Smooth muscle cell of the brain vasculature (primary cell): ENCODE data around the gene HIVEP3.

Experiments used
- DNase-seq: peaks from one replicate; pipeline ENCODE4 v3.0.0-alpha.2; 2012; ENCODE audit warnings: low read depth, low spot score

HIVEP3 gene

DNA sequence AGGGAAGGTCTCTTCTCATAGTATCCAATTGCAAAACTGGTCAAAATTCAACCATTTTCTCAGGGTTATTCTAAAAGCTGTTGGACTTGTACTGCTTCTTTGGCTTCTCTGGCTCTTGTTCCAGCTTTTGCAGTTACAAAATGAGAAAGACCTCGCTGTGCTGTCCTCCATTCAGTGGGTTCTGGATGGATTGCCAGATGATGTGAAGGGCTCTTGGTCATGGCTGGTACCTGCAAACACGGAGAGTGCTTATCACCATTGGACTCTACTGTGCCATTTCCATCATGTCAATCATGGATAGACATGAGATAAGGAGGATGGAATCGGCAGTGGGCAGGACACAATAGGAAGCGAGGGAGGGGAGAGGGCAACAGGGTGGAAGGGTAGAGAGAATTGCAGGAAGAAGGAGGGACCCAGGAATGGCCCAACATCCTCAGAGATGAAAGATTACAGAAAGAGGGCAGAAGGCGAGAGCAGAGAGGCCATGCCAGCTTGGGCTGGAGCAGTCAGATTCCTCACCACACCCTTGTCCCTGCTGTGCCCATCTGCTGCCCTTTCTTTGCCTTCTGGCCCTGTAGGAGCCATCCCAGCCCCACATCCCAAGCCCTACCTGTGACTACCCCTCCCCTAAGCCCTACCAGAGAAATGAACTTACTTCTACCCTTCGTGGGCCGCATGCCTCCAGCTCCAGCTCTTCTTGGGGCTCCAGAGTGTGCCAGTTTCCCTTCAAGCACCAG is 70.3 kb downstream of the HIVEP3 start:
- DNase-seq: no peak

DNA sequence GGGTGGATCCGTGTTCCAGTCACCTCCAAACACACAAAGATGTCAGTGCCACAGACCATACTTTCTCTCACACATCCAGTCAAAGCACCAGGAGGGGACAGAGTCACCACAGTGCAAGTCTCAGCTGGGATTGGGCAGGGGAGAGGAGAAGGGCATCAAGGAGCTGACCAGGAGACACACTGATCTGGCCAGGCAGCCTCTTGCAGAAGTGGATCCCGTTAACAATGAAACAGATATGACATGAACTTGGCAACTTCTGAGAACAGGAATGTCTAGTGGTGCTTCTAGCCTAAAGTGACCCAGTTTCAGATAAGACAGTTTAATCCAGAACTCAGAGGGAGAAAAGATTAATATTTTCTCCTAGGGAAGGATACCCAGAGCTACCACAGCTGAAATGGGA is 71.0 kb downstream of the HIVEP3 start:
- DNase-seq: no peak

DNA sequence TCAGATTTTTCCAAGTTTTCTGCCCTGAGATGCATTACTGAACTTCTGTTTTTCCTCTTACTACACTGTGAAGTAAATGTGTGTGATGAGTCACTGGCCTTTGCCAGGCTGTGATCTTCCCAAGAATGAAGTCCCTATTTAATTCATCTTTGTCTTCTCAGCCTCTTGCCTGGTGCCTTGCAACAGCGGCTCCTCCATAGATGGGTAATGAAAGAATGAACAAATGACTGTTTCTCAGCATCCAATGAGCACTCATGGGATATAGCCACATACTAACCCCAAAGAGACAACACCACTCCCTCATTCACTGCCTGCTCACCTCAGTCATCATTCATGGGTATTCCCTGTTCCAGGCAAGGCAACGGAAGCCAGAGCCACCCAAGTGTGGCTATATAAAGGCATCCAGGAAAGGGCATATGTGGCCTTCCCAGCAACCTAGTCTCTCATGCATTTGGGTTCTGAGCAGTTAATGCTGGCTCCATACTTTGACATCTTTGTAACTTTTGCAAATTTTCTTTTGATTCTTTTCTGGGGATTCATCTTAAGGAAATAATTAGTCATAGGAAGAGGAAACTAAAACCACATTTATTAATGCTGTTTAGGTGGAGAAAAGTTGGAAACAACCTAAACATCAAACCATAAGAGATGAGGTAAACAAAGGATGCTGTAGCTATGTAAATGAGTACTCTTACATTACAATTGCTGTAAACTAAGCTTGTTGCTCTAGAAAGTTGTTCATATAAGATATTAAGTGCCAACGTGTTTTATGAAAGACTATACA is 71.9 kb downstream of the HIVEP3 start:
- no peak for DNase-seq

DNA sequence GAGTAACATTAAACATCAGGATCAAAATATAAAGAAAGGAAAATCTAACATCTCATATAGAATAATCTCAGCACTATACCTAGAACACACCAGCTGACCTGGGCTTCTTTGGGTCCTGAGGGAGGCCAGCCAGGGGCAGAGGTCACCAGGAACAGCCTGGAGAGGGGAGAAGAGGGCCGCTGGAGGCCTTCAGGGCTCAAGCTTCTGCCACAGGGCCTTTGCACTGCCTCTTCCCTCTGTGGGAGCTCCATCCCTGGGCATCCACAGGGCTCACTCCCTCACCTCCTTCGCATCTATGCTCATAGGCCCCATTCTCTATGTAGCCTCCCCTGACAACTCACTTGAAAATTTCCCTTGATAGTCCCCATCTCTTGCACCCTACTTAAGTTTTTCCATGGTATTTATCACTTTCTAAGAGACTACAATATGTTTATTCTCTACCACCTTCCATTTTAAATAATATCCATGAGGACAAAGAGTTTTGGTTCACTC is 73.9 kb downstream of the HIVEP3 start:
- DNase-seq: no peak

DNA sequence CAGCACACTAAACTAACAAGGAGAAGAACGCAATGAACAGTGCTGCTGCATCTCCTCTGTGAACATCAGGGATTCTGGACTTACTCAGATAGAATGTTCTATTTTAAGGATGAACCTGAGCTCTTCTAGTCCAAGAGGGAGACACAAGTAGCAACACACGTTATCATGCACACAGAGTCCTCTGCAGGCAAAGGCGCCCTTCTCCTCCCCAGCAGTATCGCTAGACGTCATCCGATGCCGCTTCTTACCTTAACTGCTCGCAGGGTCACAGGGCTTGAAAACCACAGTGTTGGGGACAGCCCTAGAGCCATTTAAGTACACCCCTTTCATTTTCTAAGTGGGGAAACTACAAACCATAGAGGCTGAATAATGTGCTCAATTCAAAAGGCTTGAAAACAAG is 74.5 kb downstream of the HIVEP3 start:
- DNase-seq: no peak

DNA sequence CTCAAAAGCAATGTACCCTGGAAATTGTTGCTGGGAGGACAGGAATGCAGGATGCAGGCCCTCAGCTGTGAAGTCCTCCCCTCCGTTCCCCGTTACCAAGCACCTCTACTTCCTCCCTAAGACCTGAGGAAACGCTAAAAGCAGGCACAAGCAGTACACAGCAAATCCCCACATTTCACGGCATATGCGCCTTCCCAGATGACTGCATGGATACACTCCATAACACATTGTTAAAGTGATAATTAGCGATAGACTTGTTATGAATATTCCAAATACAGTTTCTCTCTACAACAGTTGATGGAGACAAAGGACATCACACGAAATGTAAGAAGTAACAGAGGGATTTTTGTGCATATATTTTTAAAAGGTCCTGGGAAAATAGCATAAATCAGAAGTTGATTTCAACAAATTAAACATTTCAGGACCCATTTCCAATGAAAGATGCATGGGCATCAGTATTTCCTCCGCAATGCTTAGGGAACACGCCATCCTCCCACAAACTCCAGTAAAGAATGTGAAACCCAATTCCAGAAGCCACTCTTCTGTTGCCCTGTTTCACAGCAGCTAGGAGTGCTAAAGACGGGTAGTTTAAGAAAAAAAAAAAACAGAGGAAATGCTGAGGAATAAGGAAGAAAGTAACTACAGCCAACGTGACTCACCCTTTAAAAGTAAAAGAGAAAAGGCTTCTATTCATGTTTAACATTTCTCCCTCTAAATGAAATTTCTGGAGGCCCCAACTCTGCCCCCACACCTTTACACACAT is 75.5 kb downstream of the HIVEP3 start:
- no peak for DNase-seq

DNA sequence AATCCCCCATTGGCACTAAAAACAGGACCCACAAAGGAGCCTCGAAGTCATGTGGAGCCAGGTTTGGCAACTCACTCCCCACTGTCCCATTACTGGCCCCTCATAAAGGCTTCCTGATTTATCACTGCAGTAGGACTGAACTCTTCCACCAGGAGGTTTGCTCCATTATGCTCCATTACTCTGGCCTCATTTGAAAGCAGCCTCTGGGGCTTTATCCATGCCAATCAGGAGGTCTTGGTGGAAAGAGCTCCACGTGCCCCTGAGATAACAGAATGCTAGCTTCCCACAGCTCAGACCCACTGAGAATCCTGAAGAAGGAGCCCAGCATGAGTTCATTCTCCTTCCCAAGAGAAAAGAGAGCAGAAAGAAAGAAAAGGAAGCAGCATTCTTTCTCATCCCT is 76.4 kb downstream of the HIVEP3 start:
- no peak for DNase-seq

DNA sequence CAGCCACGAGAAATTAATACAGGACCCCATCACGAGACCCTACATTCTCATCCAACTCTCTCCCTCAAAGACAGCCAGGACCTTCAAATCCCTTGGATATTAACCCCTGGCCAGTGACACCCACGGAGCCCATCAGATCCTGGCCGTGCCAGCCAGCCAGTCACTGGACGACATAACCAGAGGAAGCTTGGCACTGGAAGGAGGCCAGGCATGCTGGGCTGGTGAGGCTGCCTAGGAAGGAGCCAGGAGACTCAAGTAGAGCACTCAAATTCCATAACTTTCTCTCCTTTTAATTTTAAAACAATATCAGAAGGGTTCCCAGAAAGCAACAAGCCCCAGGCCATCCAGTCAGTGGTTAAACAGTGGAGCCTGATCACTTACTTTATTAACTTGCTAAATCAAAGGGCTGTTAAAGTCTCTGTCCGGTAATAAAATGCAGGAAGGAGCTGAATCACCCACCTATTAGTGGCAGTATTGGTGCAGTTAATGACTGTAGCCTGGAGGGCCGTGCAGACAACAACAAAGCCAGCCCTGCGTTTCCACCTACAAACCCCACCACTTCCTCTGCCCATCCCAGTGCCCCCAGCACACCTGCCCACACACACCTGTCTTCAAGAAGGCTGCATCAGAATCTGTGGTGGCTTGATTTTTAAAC is 78.0 kb downstream of the HIVEP3 start:
- no peak for DNase-seq

DNA sequence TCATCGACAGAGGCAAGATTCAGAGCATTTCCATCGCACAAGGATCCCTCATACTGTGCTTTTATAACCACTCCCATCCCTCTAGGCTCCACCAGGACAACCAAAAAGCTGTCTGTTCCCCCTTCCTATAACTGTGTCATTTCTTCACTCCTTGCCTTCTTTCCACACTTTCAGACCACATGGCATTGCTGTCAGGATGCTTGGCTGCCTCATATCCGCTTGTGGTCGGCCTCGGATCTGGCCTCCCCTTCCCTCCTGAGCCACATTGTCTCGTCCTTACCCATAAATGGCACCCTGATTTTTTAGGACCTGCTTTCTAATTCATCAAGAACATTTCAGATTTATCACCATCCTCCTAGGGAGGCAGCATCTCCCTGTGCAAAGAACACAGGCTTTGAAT is 80.5 kb downstream of the HIVEP3 start:
- DNase-seq: no peak

DNA sequence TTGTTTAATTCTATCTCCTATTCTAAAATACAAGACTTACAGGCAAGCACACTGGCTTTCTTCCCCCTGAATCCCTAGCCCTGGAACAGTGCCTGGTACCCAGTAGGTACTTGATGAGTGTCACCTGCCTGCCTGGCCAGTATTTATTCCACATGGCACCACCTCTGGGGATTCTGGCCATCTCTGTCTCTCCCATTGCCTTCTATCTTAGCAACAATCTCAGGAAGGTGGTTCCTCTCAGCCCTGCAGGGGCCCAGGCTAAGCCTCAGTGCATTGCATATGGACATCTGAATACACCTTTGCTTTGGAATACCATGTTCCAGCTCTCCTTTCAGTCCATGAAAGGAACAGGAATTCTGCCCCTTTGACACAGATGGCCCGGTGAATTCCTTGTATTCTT is 81.0 kb downstream of the HIVEP3 start:
- no peak for DNase-seq

DNA sequence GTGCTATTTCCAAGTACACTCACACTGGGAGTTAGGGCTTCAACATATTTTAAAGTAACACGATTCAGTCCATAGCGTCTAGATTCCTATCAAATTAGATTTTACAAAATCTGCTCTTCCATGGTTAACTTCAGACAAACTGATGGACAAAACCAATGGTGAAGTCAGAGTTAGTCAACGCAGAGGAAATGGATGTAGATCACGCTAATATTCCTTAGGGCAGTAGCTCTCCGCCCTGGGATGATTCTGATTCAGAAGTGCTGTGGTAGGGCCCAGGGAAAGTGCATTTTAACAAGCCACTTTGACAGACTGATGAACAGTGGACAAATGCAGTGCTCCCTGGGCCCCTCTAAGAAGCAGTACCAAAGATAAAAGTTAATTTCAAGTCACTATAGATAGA is 83.2 kb downstream of the HIVEP3 start:
- no peak for DNase-seq

DNA sequence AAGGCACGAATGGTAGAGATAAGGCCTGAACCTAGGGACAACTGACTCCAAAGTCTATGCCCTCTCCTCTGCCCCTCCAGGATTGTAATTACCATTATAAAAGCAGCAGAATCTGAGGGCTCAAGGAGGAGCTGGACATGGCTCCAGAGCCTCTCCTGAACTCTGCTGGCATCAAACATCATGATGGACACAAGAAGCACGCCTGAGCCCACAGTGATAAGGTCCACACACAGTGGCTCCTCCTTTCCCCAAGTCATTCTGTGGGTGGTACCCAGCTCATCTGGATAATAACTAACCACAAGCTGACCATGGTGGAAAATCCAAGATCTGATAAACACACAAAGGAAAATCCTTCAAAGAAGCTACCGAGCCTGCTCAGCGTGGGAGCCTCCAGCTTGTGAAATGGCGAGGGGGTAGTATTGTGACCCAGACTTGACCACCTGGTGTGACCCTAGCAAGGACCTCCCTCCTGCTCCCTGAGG is 85.2 kb downstream of the HIVEP3 start:
- no peak for DNase-seq

DNA sequence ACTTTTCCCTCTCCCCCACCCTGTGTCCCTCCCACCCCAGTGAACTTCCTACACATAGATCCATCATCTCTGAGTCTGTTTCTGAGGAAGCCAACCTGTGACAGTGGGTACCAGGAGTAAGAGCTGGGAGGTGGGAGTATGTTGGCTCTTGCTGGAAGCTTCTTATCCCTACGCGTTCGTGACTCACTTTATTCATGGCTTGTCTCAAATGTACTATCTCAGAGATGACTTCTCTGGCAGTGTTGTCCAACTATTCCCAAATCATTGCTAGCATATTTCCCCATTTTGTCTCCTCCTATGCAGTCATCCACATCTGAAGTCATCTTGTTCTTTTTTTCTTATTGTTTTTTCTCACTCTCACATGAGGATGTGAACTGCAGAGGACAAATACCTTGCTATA is 88.0 kb downstream of the HIVEP3 start:
- no peak for DNase-seq

DNA sequence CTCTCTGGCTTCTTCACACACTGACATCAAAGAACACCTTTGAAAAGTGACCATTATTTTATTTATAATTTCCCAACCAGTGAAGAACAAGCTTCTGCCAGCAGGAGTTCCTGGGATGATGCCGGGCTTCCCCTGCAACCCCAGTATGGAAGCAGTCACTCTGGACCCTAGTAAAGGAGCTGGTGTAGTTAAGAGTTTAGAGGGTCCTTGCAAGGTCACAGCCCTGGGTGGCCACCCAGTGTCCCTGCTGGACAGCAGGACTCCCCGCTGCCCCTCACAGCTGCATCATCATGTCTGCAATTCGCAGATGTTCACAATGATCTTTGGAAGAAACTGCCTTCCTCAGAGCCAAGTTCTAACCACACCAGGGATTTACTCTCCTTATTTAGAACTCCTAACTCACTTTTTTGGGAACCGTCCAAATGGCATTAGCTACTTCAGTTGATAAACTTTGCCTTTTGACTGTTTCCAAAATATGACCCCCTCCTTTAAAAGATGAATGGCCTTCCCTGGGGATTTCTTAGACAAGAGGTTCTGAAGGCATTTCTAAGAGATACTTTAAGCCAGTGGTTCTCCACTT is 90.6 kb downstream of the HIVEP3 start:
- no peak for DNase-seq

DNA sequence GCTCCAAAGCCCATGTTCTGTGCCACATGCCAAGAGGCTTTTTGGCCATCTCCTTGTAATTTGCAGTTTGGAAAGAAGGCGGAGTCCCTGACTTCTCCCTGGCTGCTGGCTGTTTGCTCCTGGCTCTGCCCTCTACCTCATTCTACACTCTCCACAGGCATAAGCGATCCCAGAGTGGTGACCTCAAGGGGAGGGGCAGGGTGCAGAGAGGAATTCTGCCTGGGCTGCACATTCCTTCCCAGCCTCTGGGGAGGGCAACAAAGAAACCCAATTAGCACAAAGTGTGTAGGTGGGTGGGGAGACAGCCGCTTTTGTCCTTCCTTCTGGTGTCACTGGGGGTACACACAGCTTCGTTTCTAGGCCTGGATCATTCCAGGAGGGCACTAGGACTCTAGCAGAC is 95.3 kb downstream of the HIVEP3 start:
- no peak for DNase-seq

DNA sequence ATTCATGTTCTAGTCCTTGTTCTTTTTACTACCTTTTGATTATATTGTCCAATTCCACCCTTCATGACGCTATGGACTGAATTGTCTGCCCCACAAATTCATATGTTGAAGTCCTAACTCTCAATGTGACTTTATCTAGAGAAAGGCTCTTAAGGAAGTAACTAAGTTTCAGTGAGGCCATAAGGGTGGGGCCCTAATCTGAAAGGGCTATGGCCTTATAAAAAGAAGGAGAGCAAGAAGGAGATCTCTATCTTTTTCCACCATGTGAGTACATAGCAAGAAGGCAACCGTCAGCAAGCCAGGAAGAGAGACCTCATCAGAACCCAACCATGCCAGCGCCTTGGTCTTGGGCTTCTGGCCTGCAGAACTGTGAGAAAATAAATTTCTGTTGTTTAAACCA is 95.9 kb downstream of the HIVEP3 start:
- DNase-seq: no peak

DNA sequence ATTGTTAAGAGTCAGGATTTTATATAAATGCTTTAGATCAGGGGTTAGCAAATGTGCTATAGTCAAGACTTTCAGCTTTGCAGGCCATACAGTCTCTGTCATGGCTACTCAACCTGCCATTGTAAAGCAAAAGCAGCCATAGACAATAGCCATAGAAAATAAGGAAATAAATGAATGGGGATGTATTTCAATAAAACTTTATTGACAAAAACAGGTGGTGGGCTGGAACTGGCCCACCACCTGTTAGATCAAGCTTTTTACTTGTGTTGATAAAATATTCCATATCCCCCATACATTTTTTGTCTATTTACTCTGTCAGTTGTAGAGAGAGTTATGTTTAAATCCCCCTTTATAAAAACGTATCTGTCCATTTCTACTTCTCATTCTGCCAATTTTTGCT is 98.9 kb downstream of the HIVEP3 start:
- DNase-seq: no peak

DNA sequence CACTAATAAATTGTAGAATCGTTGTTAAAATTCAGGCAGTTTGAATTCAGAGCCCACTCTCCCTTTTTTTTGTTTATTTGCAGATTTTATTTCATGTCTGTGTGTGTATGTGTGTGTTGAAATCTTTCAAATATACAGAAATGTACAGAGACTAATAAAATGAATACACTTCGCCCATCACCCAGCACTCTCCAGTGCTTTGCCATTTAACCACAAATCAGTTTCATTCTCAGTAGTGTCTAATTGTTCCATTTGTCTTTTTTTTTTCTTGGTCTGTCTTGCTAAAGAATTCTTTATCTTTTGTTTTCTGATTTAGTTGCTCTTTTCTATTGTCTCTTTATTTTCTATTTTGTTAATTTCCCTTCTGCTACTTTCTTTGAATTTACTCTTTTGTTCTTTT is 99.7 kb downstream of the HIVEP3 start:
- DNase-seq: no peak

DNA sequence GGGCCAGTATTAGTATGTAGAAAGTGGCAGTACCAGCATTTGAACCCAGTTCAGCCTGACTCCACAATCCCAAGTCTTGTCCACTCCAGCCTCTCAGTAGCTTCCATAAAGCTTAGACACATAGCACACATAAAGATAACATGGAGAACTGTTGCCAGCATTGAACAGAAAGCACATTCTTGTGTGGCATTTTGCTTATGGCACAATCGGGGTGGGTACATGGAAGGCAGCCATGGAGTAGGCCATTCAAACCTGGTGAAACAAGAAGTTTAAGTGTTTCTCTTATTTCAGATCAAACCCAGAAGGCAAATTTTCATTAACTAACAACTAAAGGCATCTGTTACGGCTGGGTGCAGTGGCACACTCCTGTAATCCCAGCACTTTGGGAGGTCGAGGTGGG is 102.7 kb downstream of the HIVEP3 start:
- no peak for DNase-seq

DNA sequence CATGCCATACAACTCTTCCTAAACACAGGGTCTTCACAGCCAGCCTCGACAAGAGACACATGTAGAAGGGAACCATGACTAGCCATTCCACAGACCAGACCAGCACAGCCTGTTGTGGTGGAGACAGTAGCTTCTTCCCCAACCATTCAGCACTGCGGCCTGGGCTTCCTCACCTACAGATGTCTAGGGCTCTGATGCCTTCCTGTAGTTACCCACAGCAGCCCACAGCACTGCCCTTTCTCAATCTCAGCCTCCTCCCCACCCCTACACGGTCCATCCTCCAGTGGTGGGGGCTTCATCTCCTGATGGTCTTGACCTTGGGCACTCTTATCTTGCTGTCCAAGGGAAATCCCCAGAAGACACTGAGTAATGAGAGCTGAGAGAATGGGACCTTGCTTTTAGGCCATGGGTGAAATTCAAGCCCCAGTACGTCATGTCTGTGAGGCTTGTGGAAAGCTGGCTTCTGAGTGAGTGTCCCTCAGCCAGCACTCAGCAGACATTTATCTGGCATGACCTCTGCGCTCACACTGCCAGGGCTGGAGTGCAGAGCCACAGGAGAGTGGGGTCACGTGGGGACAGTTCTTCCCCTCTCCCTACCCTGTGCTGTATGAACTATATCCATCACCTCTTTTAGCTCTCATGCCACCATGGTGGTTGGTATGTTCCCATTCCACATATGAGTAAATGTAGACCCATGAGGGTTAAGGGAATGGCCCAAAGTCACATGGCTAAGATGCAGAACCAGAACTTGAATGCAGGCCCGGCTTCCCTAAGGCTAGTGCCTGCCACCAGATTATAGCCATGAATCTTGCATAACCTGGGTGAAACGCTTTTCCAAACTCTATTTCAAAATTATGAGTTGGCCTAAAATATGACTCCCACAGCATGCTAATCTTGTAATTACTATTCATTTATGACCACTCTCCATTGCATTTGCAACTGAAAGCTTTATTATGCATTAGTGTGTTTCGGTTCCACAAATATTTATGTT is 104.7 kb downstream of the HIVEP3 start:
- no peak for DNase-seq
